Body of pancreas (tissue), 4 donors: ENCODE data around the gene FECH.

Experiments used
- POLR2A ChIP-seq, 3 donors: fragments of 450-650 bp; IDR thresholded peaks; one replicate each; pipeline ENCODE4 v1.6.1; 2016; ENCODE audit warnings: antibody characterized with exemption in 3 of 3, mild to moderate bottlenecking in 2 of 3
- TF ChIP-seq, protein P1 (sequence below), 7 experiments: fragments of 450-650 bp in 4 of 7; fragments of 200-600 bp in 3 of 7; sonication (generic) in 3 of 7; IDR thresholded peaks; one replicate each; pipeline ENCODE4 v1.5.1; 2016 to 2019; ENCODE audit warnings: antibody characterized with exemption in 7 of 7

- TF ChIP-seq, protein P1, sequence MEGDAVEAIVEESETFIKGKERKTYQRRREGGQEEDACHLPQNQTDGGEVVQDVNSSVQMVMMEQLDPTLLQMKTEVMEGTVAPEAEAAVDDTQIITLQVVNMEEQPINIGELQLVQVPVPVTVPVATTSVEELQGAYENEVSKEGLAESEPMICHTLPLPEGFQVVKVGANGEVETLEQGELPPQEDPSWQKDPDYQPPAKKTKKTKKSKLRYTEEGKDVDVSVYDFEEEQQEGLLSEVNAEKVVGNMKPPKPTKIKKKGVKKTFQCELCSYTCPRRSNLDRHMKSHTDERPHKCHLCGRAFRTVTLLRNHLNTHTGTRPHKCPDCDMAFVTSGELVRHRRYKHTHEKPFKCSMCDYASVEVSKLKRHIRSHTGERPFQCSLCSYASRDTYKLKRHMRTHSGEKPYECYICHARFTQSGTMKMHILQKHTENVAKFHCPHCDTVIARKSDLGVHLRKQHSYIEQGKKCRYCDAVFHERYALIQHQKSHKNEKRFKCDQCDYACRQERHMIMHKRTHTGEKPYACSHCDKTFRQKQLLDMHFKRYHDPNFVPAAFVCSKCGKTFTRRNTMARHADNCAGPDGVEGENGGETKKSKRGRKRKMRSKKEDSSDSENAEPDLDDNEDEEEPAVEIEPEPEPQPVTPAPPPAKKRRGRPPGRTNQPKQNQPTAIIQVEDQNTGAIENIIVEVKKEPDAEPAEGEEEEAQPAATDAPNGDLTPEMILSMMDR (IDR thresholded peaks at IDR 0.05): no peak
- TF ChIP-seq POLR2A (IDR thresholded peaks at IDR 0.05): no peak
Observed at GRCh38 chr18:57539702-57540101, 46.8 kb downstream of the FECH start.
